BLaER1 (cell line): Measurements from ENCODE around the gene LRRC73.
"Not testable (repeated sequence)": the region's sequence is repeated elsewhere in the genome, so short reads cannot be mapped to it uniquely, and the experiment has no call there.

Experiments
- H3K27ac ChIP-seq: shearing (Covaris generic); formaldehyde crosslinking; 2 replicates; pipeline ENCODE4 v1.8.1; 2022
- H3K27me3 ChIP-seq: shearing (Covaris generic); formaldehyde crosslinking; 2 replicates; pipeline ENCODE4 v1.8.1; 2022
- H3K36me3 ChIP-seq: shearing (Covaris generic); formaldehyde crosslinking; 2 replicates; pipeline ENCODE4 v1.8.1; 2022
- H3K4me1 ChIP-seq: shearing (Covaris generic); formaldehyde crosslinking; 2 replicates; pipeline ENCODE4 v1.8.1; 2022
- H3K4me2 ChIP-seq: shearing (Covaris generic); formaldehyde crosslinking; 2 replicates; pipeline ENCODE4 v1.8.1; 2022
- H3K4me3 ChIP-seq: shearing (Covaris generic); formaldehyde crosslinking; 2 replicates; pipeline ENCODE4 v1.8.1; 2022
- H3K9ac ChIP-seq: shearing (Covaris generic); formaldehyde crosslinking; 2 replicates; pipeline ENCODE4 v1.8.1; 2022
- H3K9me3 ChIP-seq: shearing (Covaris generic); formaldehyde crosslinking; 2 replicates; pipeline ENCODE4 v1.8.1; 2022
- H4K20me1 ChIP-seq: shearing (Covaris generic); formaldehyde crosslinking; 2 replicates; pipeline ENCODE4 v1.8.1; 2022
- Cebpa-rat ChIP-seq: shearing (Covaris generic); IDR thresholded peaks from 2 replicates; pipeline ENCODE4 v1.8.1; 2022

LRRC73 gene

GRCh38 chr6:43509984-43510826, at the start of gene LRRC73:
LRRC73 (minus strand) TSS chr6:43510346; CDS start chr6:43509785, 561 bp downstream.
- peaks cover 96% of the 10 kb centered on the region for H4K20me1 ChIP-seq
- H3K27ac ChIP-seq: no peak within 1 kb of the TSS
- no peaks in the 10 kb centered on the region for H3K9me3 ChIP-seq
- peaks cover 78% of the 10 kb centered on the region for H3K4me1 ChIP-seq
- peak within 1 kb of the TSS; percentile 72 for H3K4me3 ChIP-seq
- no peak for TF ChIP-seq Cebpa-rat
- H3K9ac ChIP-seq: peak within 1 kb of the TSS; percentile 69
- peaks cover 59% of the 10 kb centered on the region for H3K36me3 ChIP-seq
- H3K4me2 ChIP-seq: peak within 1 kb of the TSS; percentile 93
- H3K27me3 ChIP-seq: peaks cover 38% of the 10 kb centered on the region

- Histone ChIP-seq H3K9ac (no peak overlapping the region), H3K9me3 (no peaks in the 10 kb centered on the region), H3K36me3 (peaks cover 100% of the 10 kb centered on the region), H3K4me3 (no peak overlapping the region), H4K20me1 (no peaks in the 10 kb centered on the region), H3K4me1 (no peaks in the 10 kb centered on the region), H3K4me2 (no peak overlapping the region), H3K27ac (no peak overlapping the region), H3K27me3 (no peaks in the 10 kb centered on the region)
- no peak for TF ChIP-seq Cebpa-rat
These were observed 49.2 kb upstream of the LRRC73 start for GRCh38 chr6:43559328-43559727.

GRCh38 chr6:43557620-43558019, 47.5 kb upstream of the LRRC73 start:
- not testable (repeated sequence) for H3K27me3 ChIP-seq, H3K4me3 ChIP-seq, H3K4me1 ChIP-seq, H4K20me1 ChIP-seq, H3K27ac ChIP-seq, H3K9me3 ChIP-seq, H3K9ac ChIP-seq, H3K4me2 ChIP-seq
- peaks cover 100% of the 10 kb centered on the region for H3K36me3 ChIP-seq

- Histone ChIP-seq H3K27me3 (no peaks in the 10 kb centered on the region), H3K4me1 (no peaks in the 10 kb centered on the region), H3K9me3 (no peaks in the 10 kb centered on the region), H4K20me1 (no peaks in the 10 kb centered on the region), H3K4me2 (no peak overlapping the region), H3K27ac (no peak overlapping the region), H3K9ac (no peak overlapping the region), H3K4me3 (no peak overlapping the region), H3K36me3 (peaks cover 100% of the 10 kb centered on the region)
- no peak for TF ChIP-seq Cebpa-rat
These were observed 37.1 kb upstream of the LRRC73 start for GRCh38 chr6:43547222-43547621.

- Histone ChIP-seq H3K27me3 (no peaks in the 10 kb centered on the region), H3K36me3 (peaks cover 100% of the 10 kb centered on the region), H3K4me3 (no peak overlapping the region)
These were observed 34.3 kb upstream of the LRRC73 start for GRCh38 chr6:43544461-43544860.

GRCh38 chr6:43541774-43542471, 31.8 kb upstream of the LRRC73 start:
- Histone ChIP-seq H4K20me1 (peaks cover 15% of the 10 kb centered on the region; the same call in 1 of the 2 replicates), H3K4me2 (no peak overlapping the region), H3K9ac (no peak overlapping the region), H3K27ac (no peak overlapping the region), H3K4me3 (no peak overlapping the region), H3K27me3 (no peaks in the 10 kb centered on the region), H3K36me3 (peaks cover 98% of the 10 kb centered on the region), H3K4me1 (no peaks in the 10 kb centered on the region), H3K9me3 (no peaks in the 10 kb centered on the region)
- TF ChIP-seq Cebpa-rat: no peak

More at GRCh38 chr6:43544461-43544860, 34.3 kb upstream of the LRRC73 start:
- H3K4me2 ChIP-seq: no peak overlapping the region
- H3K27ac ChIP-seq: no peak overlapping the region
- H4K20me1 ChIP-seq: peaks cover 15% of the 10 kb centered on the region; the same call in 1 of the 2 replicates
- no peak for TF ChIP-seq Cebpa-rat
- no peak overlapping the region for H3K9ac ChIP-seq
- H3K4me1 ChIP-seq: no peaks in the 10 kb centered on the region
- H3K9me3 ChIP-seq: no peaks in the 10 kb centered on the region

GRCh38 chr6:43540507-43540906, 30.4 kb upstream of the LRRC73 start:
- Histone ChIP-seq H3K4me3 (no peak overlapping the region), H3K4me2 (no peak overlapping the region), H3K27ac (no peak overlapping the region), H3K36me3 (peaks cover 98% of the 10 kb centered on the region), H3K9ac (no peak overlapping the region), H4K20me1 (peaks cover 15% of the 10 kb centered on the region; the same call in 1 of the 2 replicates), H3K9me3 (no peaks in the 10 kb centered on the region), H3K4me1 (no peaks in the 10 kb centered on the region), H3K27me3 (no peaks in the 10 kb centered on the region)
- TF ChIP-seq Cebpa-rat: no peak

- H3K27me3 ChIP-seq, H3K27ac ChIP-seq, H3K4me1 ChIP-seq, H3K4me3 ChIP-seq, H3K4me2 ChIP-seq, H3K9me3 ChIP-seq, H3K9ac ChIP-seq: not testable (repeated sequence)
- H3K36me3 ChIP-seq: peaks cover 98% of the 10 kb centered on the region
- peaks cover 15% of the 10 kb centered on the region; the same call in 1 of the 2 replicates for H4K20me1 ChIP-seq
These were observed 29.3 kb upstream of the LRRC73 start for GRCh38 chr6:43539409-43539808.

- Histone ChIP-seq H3K36me3 (peaks cover 98% of the 10 kb centered on the region), H4K20me1 (peaks cover 15% of the 10 kb centered on the region; the same call in 1 of the 2 replicates)
- H3K4me3 ChIP-seq, H3K4me1 ChIP-seq, H3K9me3 ChIP-seq, H3K4me2 ChIP-seq, H3K9ac ChIP-seq, H3K27me3 ChIP-seq, H3K27ac ChIP-seq: not testable (repeated sequence)
These were observed 28.8 kb upstream of the LRRC73 start for GRCh38 chr6:43538986-43539385.

GRCh38 chr6:43532201-43532600, 22.1 kb upstream of the LRRC73 start:
- Histone ChIP-seq H4K20me1 (0 out of 2 replicates have a peak, but pooled peaks cover 5% of the 10 kb centered on the region), H3K36me3 (peaks cover 100% of the 10 kb centered on the region)

More at GRCh38 chr6:43532201-43532600, 22.1 kb upstream of the LRRC73 start:
- no peak for TF ChIP-seq Cebpa-rat
- H3K27ac ChIP-seq: no peak overlapping the region
- no peak overlapping the region for H3K9ac ChIP-seq
- H3K4me3 ChIP-seq: no peak overlapping the region
- H3K4me1 ChIP-seq: no peaks in the 10 kb centered on the region
- no peaks in the 10 kb centered on the region for H3K9me3 ChIP-seq
- no peak overlapping the region for H3K4me2 ChIP-seq
- H3K27me3 ChIP-seq: no peaks in the 10 kb centered on the region
